Measurements from ENCODE around the gene PEMT.
"Not testable (repeated sequence)": the region's sequence is repeated elsewhere in the genome, so short reads cannot be mapped to it uniquely, and the experiment has no call there.

PEMT gene

DNA sequence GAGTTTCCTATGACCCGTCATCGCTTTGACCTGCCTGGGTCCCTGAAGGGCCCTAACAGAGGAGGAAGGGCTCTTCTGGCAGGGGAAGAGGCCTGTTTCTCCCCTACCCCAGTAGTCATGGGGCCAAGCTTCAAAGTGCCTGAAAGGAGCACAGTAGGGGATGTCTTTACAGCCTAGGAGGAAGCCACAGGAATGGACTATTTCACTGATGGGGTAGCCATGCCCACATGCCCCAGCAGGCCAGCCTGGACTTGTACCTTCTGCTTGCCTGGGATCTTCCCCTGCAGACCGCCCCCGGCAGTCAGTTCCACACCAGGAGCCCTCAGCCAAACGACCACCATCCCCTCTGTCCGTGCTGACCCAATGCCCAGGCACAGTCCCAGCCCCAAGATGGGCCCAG, 41.8 kb upstream of the PEMT start:
- Mint-ChIP-seq H3K27me3 (ENCODE audit: low read depth) (peaks cover 15% of the 10 kb centered on the region), H3K4me1 (peaks cover 11% of the 10 kb centered on the region), H3K9me3 (no peaks in the 10 kb centered on the region), H3K4me3 (no peak overlapping the region), H3K36me3 (ENCODE audit: low read depth) (no peaks in the 10 kb centered on the region), H3K27ac (no peak overlapping the region)
- TF ChIP-seq, protein P1, sequence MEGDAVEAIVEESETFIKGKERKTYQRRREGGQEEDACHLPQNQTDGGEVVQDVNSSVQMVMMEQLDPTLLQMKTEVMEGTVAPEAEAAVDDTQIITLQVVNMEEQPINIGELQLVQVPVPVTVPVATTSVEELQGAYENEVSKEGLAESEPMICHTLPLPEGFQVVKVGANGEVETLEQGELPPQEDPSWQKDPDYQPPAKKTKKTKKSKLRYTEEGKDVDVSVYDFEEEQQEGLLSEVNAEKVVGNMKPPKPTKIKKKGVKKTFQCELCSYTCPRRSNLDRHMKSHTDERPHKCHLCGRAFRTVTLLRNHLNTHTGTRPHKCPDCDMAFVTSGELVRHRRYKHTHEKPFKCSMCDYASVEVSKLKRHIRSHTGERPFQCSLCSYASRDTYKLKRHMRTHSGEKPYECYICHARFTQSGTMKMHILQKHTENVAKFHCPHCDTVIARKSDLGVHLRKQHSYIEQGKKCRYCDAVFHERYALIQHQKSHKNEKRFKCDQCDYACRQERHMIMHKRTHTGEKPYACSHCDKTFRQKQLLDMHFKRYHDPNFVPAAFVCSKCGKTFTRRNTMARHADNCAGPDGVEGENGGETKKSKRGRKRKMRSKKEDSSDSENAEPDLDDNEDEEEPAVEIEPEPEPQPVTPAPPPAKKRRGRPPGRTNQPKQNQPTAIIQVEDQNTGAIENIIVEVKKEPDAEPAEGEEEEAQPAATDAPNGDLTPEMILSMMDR (IDR thresholded peaks at IDR 0.05; ENCODE audit: unreplicated experiment in 3 of 3) = no peak

- not testable (repeated sequence) for H3K9me3 Mint-ChIP-seq; H3K36me3 Mint-ChIP-seq (ENCODE audit: low read depth); H3K27ac Mint-ChIP-seq; H3K4me3 Mint-ChIP-seq
- H3K4me1 Mint-ChIP-seq = peaks cover 11% of the 10 kb centered on the region
- peaks cover 15% of the 10 kb centered on the region for H3K27me3 Mint-ChIP-seq (ENCODE audit: low read depth)
Measured at GRCh38 chr17:17632690-17633089, 41.2 kb upstream of the PEMT start.

- Mint-ChIP-seq H3K27ac (no peak overlapping the region), H3K9me3 (no peaks in the 10 kb centered on the region), H3K4me1 (peaks cover 3% of the 10 kb centered on the region), H3K4me3 (no peak overlapping the region), H3K27me3 (ENCODE audit: low read depth) (peaks cover 14% of the 10 kb centered on the region), H3K36me3 (ENCODE audit: low read depth) (no peaks in the 10 kb centered on the region)
- TF ChIP-seq, protein P1 (IDR thresholded peaks at IDR 0.05; ENCODE audit: unreplicated experiment in 3 of 3) = no peak
Measured at GRCh38 chr17:17628388-17629008, 37.0 kb upstream of the PEMT start.

GRCh38 chr17:17626840-17627239, 35.3 kb upstream of the PEMT start:
- Mint-ChIP-seq H3K4me1 (peaks cover 4% of the 10 kb centered on the region), H3K4me3 (no peak overlapping the region), H3K9me3 (no peaks in the 10 kb centered on the region), H3K27ac (no peak overlapping the region), H3K27me3 (ENCODE audit: low read depth) (peaks cover 15% of the 10 kb centered on the region), H3K36me3 (ENCODE audit: low read depth) (no peaks in the 10 kb centered on the region)
- TF ChIP-seq, protein P1 (IDR thresholded peaks at IDR 0.05; ENCODE audit: unreplicated experiment in 3 of 3) = no peak

- H3K27me3 Mint-ChIP-seq (ENCODE audit: low read depth) = peaks cover 21% of the 10 kb centered on the region
- peaks cover 4% of the 10 kb centered on the region for H3K4me1 Mint-ChIP-seq
- no peaks in the 10 kb centered on the region for H3K36me3 Mint-ChIP-seq (ENCODE audit: low read depth)
- H3K9me3 Mint-ChIP-seq = no peaks in the 10 kb centered on the region
- TF ChIP-seq, protein P1 (IDR thresholded peaks at IDR 0.05; ENCODE audit: unreplicated experiment in 3 of 3) = no peak
- no peak overlapping the region for H3K4me3 Mint-ChIP-seq
- H3K27ac Mint-ChIP-seq = no peak overlapping the region
Measured at GRCh38 chr17:17626151-17626805, 34.8 kb upstream of the PEMT start.

- TF ChIP-seq, protein P1 (IDR thresholded peaks at IDR 0.05; ENCODE audit: unreplicated experiment in 3 of 3) = no peak
- Mint-ChIP-seq H3K27me3 (ENCODE audit: low read depth) (peaks cover 18% of the 10 kb centered on the region), H3K36me3 (ENCODE audit: low read depth) (no peaks in the 10 kb centered on the region), H3K9me3 (no peaks in the 10 kb centered on the region), H3K4me1 (peaks cover 4% of the 10 kb centered on the region), H3K4me3 (no peak overlapping the region), H3K27ac (no peak overlapping the region)
Measured at GRCh38 chr17:17624741-17625140, 33.2 kb upstream of the PEMT start.
